Ishikawa (cell line): Measurements from ENCODE around the gene NSG1.

Experiments
- CEBPB ChIP-seq: IDR thresholded peaks from 2 replicates; pipeline ENCODE4 v1.6.1; 2012
- CREB1 ChIP-seq: IDR thresholded peaks from 2 replicates; pipeline ENCODE4 v1.6.1; 2012; ENCODE audit warnings: low read depth
- EGR1 ChIP-seq: IDR thresholded peaks from 2 replicates; pipeline ENCODE4 v1.6.1; 2012
- EP300 ChIP-seq: IDR thresholded peaks from 2 replicates; pipeline ENCODE4 v1.6.1; 2012; ENCODE audit warnings: borderline replicate concordance
- FOXM1 ChIP-seq: IDR thresholded peaks from 2 replicates; pipeline ENCODE4 v1.6.1; 2012; ENCODE audit warnings: low read depth, borderline replicate concordance
- NFIC ChIP-seq: IDR thresholded peaks from 2 replicates; pipeline ENCODE4 v1.6.1; 2012
- RAD21 ChIP-seq: IDR thresholded peaks from 2 replicates; pipeline ENCODE4 v1.6.1; 2012; ENCODE audit warnings: low read depth
- TAF1 ChIP-seq: IDR thresholded peaks from 2 replicates; pipeline ENCODE4 v1.6.1; 2012; ENCODE audit warnings: low read depth, mild to moderate bottlenecking
- TCF12 ChIP-seq: IDR thresholded peaks from 2 replicates; pipeline ENCODE4 v1.6.1; 2012; ENCODE audit warnings: low read depth
- TEAD4 ChIP-seq: IDR thresholded peaks from 2 replicates; pipeline ENCODE4 v1.6.1; 2012
- YY1 ChIP-seq: IDR thresholded peaks from 2 replicates; pipeline ENCODE4 v1.6.1; 2012; ENCODE audit warnings: low read depth
- TF ChIP-seq, protein P1 (sequence below): IDR thresholded peaks from 2 replicates; pipeline ENCODE4 v1.6.1; 2012
- TF ChIP-seq, protein P2 (sequence below): IDR thresholded peaks from 2 replicates; pipeline ENCODE4 v1.6.1; 2012; ENCODE audit warnings: low read depth, mild to moderate bottlenecking
- TF ChIP-seq, protein P3 (sequence below): IDR thresholded peaks from 2 replicates; pipeline ENCODE4 v1.6.1; 2012

DNA sequence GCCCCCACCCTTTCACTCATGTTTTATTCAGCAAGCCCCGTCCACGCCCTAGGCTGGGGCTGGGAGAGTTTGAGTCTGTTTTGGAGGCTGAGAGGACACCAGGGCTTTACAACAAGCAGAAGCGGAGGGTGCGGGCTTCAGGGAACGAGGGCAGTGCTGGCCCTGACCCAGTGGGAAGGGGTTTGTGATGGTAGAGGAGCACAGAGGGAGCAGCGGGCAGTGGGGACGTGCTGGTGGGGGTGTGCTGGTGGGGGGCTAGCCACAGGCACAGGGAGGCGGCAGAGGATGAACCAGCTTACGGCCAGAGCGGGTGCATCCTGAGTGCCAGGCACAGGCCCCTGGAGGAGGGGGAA lies 26.4 kb downstream of the NSG1 start:
- TF ChIP-seq TEAD4: no peak
- TF ChIP-seq, protein P1, sequence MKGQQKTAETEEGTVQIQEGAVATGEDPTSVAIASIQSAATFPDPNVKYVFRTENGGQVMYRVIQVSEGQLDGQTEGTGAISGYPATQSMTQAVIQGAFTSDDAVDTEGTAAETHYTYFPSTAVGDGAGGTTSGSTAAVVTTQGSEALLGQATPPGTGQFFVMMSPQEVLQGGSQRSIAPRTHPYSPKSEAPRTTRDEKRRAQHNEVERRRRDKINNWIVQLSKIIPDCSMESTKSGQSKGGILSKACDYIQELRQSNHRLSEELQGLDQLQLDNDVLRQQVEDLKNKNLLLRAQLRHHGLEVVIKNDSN: no peak
- TF ChIP-seq NFIC: no peak
- TF ChIP-seq EP300: no peak
- no peak for TF ChIP-seq RAD21
- no peak for TF ChIP-seq CEBPB
- TF ChIP-seq, protein P2, sequence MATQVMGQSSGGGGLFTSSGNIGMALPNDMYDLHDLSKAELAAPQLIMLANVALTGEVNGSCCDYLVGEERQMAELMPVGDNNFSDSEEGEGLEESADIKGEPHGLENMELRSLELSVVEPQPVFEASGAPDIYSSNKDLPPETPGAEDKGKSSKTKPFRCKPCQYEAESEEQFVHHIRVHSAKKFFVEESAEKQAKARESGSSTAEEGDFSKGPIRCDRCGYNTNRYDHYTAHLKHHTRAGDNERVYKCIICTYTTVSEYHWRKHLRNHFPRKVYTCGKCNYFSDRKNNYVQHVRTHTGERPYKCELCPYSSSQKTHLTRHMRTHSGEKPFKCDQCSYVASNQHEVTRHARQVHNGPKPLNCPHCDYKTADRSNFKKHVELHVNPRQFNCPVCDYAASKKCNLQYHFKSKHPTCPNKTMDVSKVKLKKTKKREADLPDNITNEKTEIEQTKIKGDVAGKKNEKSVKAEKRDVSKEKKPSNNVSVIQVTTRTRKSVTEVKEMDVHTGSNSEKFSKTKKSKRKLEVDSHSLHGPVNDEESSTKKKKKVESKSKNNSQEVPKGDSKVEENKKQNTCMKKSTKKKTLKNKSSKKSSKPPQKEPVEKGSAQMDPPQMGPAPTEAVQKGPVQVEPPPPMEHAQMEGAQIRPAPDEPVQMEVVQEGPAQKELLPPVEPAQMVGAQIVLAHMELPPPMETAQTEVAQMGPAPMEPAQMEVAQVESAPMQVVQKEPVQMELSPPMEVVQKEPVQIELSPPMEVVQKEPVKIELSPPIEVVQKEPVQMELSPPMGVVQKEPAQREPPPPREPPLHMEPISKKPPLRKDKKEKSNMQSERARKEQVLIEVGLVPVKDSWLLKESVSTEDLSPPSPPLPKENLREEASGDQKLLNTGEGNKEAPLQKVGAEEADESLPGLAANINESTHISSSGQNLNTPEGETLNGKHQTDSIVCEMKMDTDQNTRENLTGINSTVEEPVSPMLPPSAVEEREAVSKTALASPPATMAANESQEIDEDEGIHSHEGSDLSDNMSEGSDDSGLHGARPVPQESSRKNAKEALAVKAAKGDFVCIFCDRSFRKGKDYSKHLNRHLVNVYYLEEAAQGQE: no peak
- no peak for TF ChIP-seq FOXM1
- TF ChIP-seq, protein P3, sequence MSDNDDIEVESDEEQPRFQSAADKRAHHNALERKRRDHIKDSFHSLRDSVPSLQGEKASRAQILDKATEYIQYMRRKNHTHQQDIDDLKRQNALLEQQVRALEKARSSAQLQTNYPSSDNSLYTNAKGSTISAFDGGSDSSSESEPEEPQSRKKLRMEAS: no peak
- no peak for TF ChIP-seq YY1
- no peak for TF ChIP-seq TCF12
- no peak for TF ChIP-seq CREB1
- no peak for TF ChIP-seq TAF1
- no peak for TF ChIP-seq EGR1
